SK-N-SH (cell line): ENCODE results near the gene PRXL2B. TPM values are rescaled to one million over a fixed set of nuclear protein-coding genes. Genes with fewer than 3 reads are reported as not detected.
A peak's percentile ranks its signal among the peaks of the same experiment; 100 is the strongest.

Experiments
- CTCF ChIA-PET: fragments of 300-600, 350-600 bp; formaldehyde crosslinking; extraction: SDS; loops from one replicate; lab custom pipeline; 2021; lab: Yijun Ruan, JAX
- POLR2A ChIA-PET: fragments of 350-600 bp; sonication (Branson Sonifier 250); formaldehyde crosslinking; extraction: SDS; loops from one replicate; lab custom pipeline; 2020; ENCODE audit warnings: antibody characterized with exemption, inconsistent platforms; lab: Yijun Ruan, JAX
- DNase-seq: peaks from one replicate; pipeline ENCODE4 v3.0.0; 2012
- H2AFZ ChIP-seq: fragments of 200-600 bp; sonication (generic); 2 replicates; pipeline ENCODE4 v1.8.1; 2016; ENCODE audit warnings: antibody characterized with exemption, mild to moderate bottlenecking, low read depth
- H3F3A ChIP-seq: fragments of 200-600 bp; sonication (generic); replicated peaks from 2 replicates; pipeline ENCODE3; 2016; ENCODE audit warnings: antibody characterized with exemption, mild to moderate bottlenecking; ENCODE audit not compliant: insufficient read depth
- H3K27ac ChIP-seq, 2 experiments: fragments of 200-500 bp in 1 of 2; fragments of 200-600 bp in 1 of 2; sonication (Bioruptor generic) in 1 of 2; sonication (generic), shearing (Covaris generic) in 1 of 2; 2 replicates each; pipeline versions ENCODE4 v1.5.1 to v1.6.1; 2014 to 2016; ENCODE audit warnings: low read depth in 2 of 2, inconsistent platforms in 1 of 2, low read length in 1 of 2, mild to moderate bottlenecking in 1 of 2, mixed read lengths in 1 of 2
- H3K27me3 ChIP-seq: fragments of 200-600 bp; sonication (generic), shearing (Covaris generic); 2 replicates; pipeline ENCODE4 v1.6.1; 2016; ENCODE audit warnings: mixed run types; ENCODE audit not compliant: insufficient read depth
- H3K36me3 ChIP-seq, 2 experiments: fragments of 200-500 bp in 1 of 2; fragments of 200-600 bp in 1 of 2; sonication (Bioruptor generic) in 1 of 2; sonication (generic) in 1 of 2; replicated peaks in 1 of 2; 2 replicates each; pipeline versions ENCODE3 to v1.5.1; 2014 to 2016; ENCODE audit warnings: low read length in 1 of 2, mild to moderate bottlenecking in 1 of 2; ENCODE audit not compliant: insufficient read depth in 2 of 2, control insufficient read depth in 1 of 2
- H3K4me1 ChIP-seq, 2 experiments: fragments of 200-500 bp in 1 of 2; fragments of 200-600 bp in 1 of 2; sonication (Bioruptor generic) in 1 of 2; sonication (generic), shearing (Covaris generic) in 1 of 2; 2 replicates each; pipeline versions ENCODE4 v1.5.1 to v1.6.1; 2014 to 2016; ENCODE audit warnings: low read depth in 1 of 2, low read length in 1 of 2, mixed run types in 1 of 2; ENCODE audit not compliant: insufficient read depth in 2 of 2, control insufficient read depth in 1 of 2
- H3K4me2 ChIP-seq: fragments of 200-600 bp; sonication (generic), shearing (Covaris generic); 2 replicates; pipeline ENCODE4 v1.6.1; 2017; ENCODE audit warnings: mixed run types
- H3K4me3 ChIP-seq, 2 experiments: fragments of 200-500 bp in 1 of 2; fragments of 200-600 bp in 1 of 2; sonication (Bioruptor generic) in 1 of 2; sonication (generic), shearing (Covaris generic) in 1 of 2; 2 replicates each; pipeline versions ENCODE4 v1.5.1 to v1.8.1; 2014 to 2016; ENCODE audit warnings: low read depth in 2 of 2, inconsistent platforms in 1 of 2, low read length in 1 of 2, mild to moderate bottlenecking in 1 of 2, mixed read lengths in 1 of 2, moderate library complexity in 1 of 2
- H3K79me2 ChIP-seq: fragments of 200-600 bp; sonication (generic); 2 replicates; pipeline ENCODE4 v1.8.1; 2017; ENCODE audit warnings: mild to moderate bottlenecking; ENCODE audit not compliant: insufficient read depth
- H3K9ac ChIP-seq: fragments of 200-600 bp; sonication (generic); 2 replicates; pipeline ENCODE4 v1.6.1; 2017; ENCODE audit warnings: mixed run types
- H3K9me2 ChIP-seq: fragments of 200-600 bp; sonication (generic); 2 replicates; pipeline ENCODE4 v1.6.1; 2017; ENCODE audit warnings: mixed run types
- H3K9me3 ChIP-seq: fragments of 200-600 bp; sonication (generic); 2 replicates; pipeline ENCODE4 v1.6.1; 2017; ENCODE audit warnings: mixed run types, mild to moderate bottlenecking, moderate library complexity
- H4K20me1 ChIP-seq: fragments of 200-600 bp; sonication (generic); 2 replicates; pipeline ENCODE4 v1.6.1; 2017; ENCODE audit warnings: mild to moderate bottlenecking, mixed run types; ENCODE audit not compliant: insufficient read depth
- EZH2phosphoT487 ChIP-seq: fragments of 200-600 bp; sonication (generic); IDR thresholded peaks from 2 replicates; pipeline ENCODE4 v1.6.1; 2017; ENCODE audit warnings: low read depth, mixed run types, mild to moderate bottlenecking, antibody characterized with exemption, moderate library complexity, borderline replicate concordance
- FOSL2 ChIP-seq: IDR thresholded peaks from 2 replicates; pipeline ENCODE4 v1.4.0; 2012; ENCODE audit warnings: low read depth, mild to moderate bottlenecking, moderate library complexity, borderline replicate concordance
- FOXJ3 ChIP-seq: sonication (generic); formaldehyde crosslinking; IDR thresholded peaks from 2 replicates; pipeline ENCODE4 v1.5.1; 2020; ENCODE audit warnings: mild to moderate bottlenecking, missing genetic modification reagents
- GABPA ChIP-seq: IDR thresholded peaks from 2 replicates; pipeline ENCODE4 v1.4.0; 2012; ENCODE audit warnings: low read depth, mild to moderate bottlenecking
- GATA2 ChIP-seq: sonication (generic); formaldehyde crosslinking; IDR thresholded peaks from 2 replicates; pipeline ENCODE4 v1.5.0; 2020; ENCODE audit warnings: mild to moderate bottlenecking, missing genetic modification reagents
- JUND ChIP-seq: IDR thresholded peaks from 2 replicates; pipeline ENCODE4 v1.4.0; 2012
- MEF2A ChIP-seq: IDR thresholded peaks from 2 replicates; pipeline ENCODE4 v1.4.0; 2012; ENCODE audit warnings: low read depth, borderline replicate concordance
- MXI1 ChIP-seq: IDR thresholded peaks from 2 replicates; pipeline ENCODE4 v1.6.1; 2012; ENCODE audit warnings: mild to moderate bottlenecking, low read depth, low read length, improper control_type of control experiment
- NRF1 ChIP-seq: IDR thresholded peaks from 2 replicates; pipeline ENCODE4 v1.6.1; 2012; ENCODE audit warnings: low read depth, mild to moderate bottlenecking, low read length
- POLR2AphosphoS5 ChIP-seq: IDR thresholded peaks from 2 replicates; pipeline ENCODE4 v1.6.1; 2012; ENCODE audit warnings: low read depth, low read length
- RCOR1 ChIP-seq: fragments of 150-350 bp; IDR thresholded peaks from 2 replicates; pipeline ENCODE4 v1.6.1; 2017; ENCODE audit warnings: antibody characterized with exemption, low read length
- RXRA ChIP-seq: IDR thresholded peaks from 2 replicates; pipeline ENCODE4 v1.4.0; 2012; ENCODE audit warnings: low read depth, mild to moderate bottlenecking, borderline replicate concordance
- SIN3A ChIP-seq: IDR thresholded peaks from 2 replicates; pipeline ENCODE4 v1.6.1; 2012; ENCODE audit warnings: low read depth, mild to moderate bottlenecking, low read length, moderate library complexity, borderline replicate concordance
- SMC3 ChIP-seq: IDR thresholded peaks from 2 replicates; pipeline ENCODE4 v1.6.1; 2012; ENCODE audit warnings: low read depth, low read length, improper control_type of control experiment
- TCF12 ChIP-seq: IDR thresholded peaks from 2 replicates; pipeline ENCODE4 v1.4.0; 2012
- WGBS: methylation state at CpG from one replicate; pipeline ENCODE4 v1.1.6; 2017; ENCODE audit warnings: low lambda C conversion rate; 5-methylcytosine and 5-hydroxymethylcytosine counted together
- polyA plus RNA-seq, 3 experiments: library from polyadenylated mRNA; depleted of rRNA; stranded (reverse); fragments of >200 nt; gene quantifications; 2 replicates each; pipeline ENCODE4 v1.2.3, GENCODE V29; 2012
- TF ChIP-seq, protein P1 (sequence below): IDR thresholded peaks from 2 replicates; pipeline ENCODE4; 2012
- TF ChIP-seq, protein P2 (sequence below): fragments of 150-350 bp; IDR thresholded peaks from 2 replicates; pipeline ENCODE4 v1.6.1; 2017; ENCODE audit warnings: antibody characterized with exemption, low read length, low read depth, borderline replicate concordance
- TF ChIP-seq, protein P3 (sequence below): fragments of 150-350 bp; IDR thresholded peaks from 2 replicates; pipeline ENCODE4 v1.6.1; 2016; ENCODE audit warnings: mild to moderate bottlenecking, low read depth, low read length
- TF ChIP-seq, protein P4 (sequence below): fragments of 200-600 bp; sonication (generic); IDR thresholded peaks from 2 replicates; pipeline ENCODE4 v1.6.1; 2017; ENCODE audit warnings: antibody characterized with exemption, mild to moderate bottlenecking, moderate library complexity

The PRXL2B gene
- polyA plus RNA-seq, 1 of the 3 experiments (the other 2 are of a cell fraction): 33.7 TPM

DNA sequence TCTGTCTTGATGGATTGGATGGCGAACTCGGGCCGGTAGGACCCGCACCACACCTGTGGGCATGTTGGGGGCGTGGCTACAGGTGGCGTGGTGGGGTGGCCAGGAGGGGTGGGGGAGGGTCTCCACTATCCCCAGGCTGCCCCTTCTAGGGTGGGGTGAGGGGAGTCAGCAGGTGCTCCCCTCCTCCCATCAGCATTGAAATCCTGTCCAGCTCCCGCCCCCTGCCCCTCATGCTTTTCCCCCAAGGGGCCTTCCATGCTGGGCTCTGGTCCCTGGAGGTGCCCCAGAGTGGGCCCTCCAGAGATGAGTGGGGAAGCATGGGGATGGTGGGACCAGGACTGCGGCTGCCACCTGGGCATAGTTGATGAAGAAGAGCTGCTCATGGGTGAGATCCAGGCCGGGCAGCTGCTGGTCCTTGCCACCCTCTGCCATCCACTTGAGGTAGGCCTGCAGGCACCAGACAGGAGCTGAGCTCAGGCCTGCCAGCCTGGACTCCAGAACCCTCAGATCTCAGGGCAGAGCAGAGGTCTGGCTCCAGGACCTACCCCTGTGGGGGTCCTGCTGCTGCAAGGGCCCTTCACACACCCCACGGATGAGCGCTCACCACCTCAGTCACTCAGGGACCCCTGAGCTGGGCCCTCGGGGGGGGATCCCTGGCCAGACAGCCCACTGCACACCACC is 5.1 kb downstream of the PRXL2B start:
- DNase-seq: peak; percentile 31
- TF ChIP-seq RCOR1: no peak
- H3K27me3 ChIP-seq: no peaks in the 10 kb centered on the region
- CTCF ChIA-PET: no interaction called here
- no peaks in the 10 kb centered on the region for H3K9me3 ChIP-seq
- H4K20me1 ChIP-seq: no peaks in the 10 kb centered on the region
- no peaks in the 10 kb centered on the region for H3F3A ChIP-seq
- no peaks in the 10 kb centered on the region; the same call in 1 of the 2 replicates for H3K79me2 ChIP-seq
- H2AFZ ChIP-seq: no peak overlapping the region
- H3K4me2 ChIP-seq: no peak overlapping the region
- POLR2A ChIA-PET: no interaction called here
- H3K4me1 ChIP-seq: peaks cover 0 to 23% of the 10 kb centered on the region in 2 experiments; a peak in 2 of 4 replicates
- WGBS: 40% methylated on average over 1 of the region's 12 CpGs
- no peak overlapping the region for H3K4me3 ChIP-seq
- no peak overlapping the region for H3K9ac ChIP-seq
- peaks cover 0 to 5% of the 10 kb centered on the region in 2 experiments for H3K36me3 ChIP-seq
- H3K9me2 ChIP-seq: no peaks in the 10 kb centered on the region
- no peak overlapping the region for H3K27ac ChIP-seq

DNA sequence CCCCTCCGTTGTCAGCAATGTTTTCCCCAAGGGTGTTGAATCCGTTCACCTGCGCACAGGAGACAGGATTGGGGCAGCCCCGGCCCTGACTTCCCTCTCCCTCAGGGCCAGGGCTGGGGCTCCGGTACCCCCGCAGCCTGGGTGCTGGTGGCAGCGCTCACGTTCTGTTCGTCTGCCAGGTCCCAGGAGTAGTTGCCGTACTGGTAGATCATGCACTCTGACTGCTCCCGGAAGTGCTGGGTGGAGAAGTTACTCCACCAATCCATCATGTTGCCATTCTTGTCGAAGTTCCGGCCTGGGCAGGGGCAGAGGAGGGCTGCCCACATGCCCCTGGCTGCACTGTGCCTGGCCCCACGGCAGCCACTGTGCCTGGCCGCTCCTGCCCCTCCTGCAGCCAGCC is 6.1 kb downstream of the PRXL2B start:
- ChIA-PET POLR2A (no interaction called here), CTCF (no interaction called here)
- TF ChIP-seq MXI1 (no peak), EZH2phosphoT487 (no peak), SMC3 (no peak), FOXJ3 (CRISPR knock-in tag) (no peak), MEF2A (no peak), RXRA (no peak), GABPA (no peak), FOSL2 (no peak), JUND (no peak), SIN3A (no peak), GATA2 (no peak), POLR2AphosphoS5 (no peak), NRF1 (no peak), RCOR1 (no peak), TCF12 (no peak)
- TF ChIP-seq, protein P1, sequence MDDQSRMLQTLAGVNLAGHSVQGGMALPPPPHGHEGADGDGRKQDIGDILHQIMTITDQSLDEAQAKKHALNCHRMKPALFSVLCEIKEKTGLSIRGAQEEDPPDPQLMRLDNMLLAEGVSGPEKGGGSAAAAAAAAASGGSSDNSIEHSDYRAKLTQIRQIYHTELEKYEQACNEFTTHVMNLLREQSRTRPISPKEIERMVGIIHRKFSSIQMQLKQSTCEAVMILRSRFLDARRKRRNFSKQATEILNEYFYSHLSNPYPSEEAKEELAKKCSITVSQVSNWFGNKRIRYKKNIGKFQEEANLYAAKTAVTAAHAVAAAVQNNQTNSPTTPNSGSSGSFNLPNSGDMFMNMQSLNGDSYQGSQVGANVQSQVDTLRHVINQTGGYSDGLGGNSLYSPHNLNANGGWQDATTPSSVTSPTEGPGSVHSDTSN: no peak
- TF ChIP-seq, protein P2, sequence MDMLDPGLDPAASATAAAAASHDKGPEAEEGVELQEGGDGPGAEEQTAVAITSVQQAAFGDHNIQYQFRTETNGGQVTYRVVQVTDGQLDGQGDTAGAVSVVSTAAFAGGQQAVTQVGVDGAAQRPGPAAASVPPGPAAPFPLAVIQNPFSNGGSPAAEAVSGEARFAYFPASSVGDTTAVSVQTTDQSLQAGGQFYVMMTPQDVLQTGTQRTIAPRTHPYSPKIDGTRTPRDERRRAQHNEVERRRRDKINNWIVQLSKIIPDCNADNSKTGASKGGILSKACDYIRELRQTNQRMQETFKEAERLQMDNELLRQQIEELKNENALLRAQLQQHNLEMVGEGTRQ: no peak
- TF ChIP-seq, protein P3, sequence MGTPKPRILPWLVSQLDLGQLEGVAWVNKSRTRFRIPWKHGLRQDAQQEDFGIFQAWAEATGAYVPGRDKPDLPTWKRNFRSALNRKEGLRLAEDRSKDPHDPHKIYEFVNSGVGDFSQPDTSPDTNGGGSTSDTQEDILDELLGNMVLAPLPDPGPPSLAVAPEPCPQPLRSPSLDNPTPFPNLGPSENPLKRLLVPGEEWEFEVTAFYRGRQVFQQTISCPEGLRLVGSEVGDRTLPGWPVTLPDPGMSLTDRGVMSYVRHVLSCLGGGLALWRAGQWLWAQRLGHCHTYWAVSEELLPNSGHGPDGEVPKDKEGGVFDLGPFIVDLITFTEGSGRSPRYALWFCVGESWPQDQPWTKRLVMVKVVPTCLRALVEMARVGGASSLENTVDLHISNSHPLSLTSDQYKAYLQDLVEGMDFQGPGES: no peak
- TF ChIP-seq, protein P4, sequence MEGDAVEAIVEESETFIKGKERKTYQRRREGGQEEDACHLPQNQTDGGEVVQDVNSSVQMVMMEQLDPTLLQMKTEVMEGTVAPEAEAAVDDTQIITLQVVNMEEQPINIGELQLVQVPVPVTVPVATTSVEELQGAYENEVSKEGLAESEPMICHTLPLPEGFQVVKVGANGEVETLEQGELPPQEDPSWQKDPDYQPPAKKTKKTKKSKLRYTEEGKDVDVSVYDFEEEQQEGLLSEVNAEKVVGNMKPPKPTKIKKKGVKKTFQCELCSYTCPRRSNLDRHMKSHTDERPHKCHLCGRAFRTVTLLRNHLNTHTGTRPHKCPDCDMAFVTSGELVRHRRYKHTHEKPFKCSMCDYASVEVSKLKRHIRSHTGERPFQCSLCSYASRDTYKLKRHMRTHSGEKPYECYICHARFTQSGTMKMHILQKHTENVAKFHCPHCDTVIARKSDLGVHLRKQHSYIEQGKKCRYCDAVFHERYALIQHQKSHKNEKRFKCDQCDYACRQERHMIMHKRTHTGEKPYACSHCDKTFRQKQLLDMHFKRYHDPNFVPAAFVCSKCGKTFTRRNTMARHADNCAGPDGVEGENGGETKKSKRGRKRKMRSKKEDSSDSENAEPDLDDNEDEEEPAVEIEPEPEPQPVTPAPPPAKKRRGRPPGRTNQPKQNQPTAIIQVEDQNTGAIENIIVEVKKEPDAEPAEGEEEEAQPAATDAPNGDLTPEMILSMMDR: no peak
- Histone ChIP-seq H3K4me1 (peaks cover 0 to 19% of the 10 kb centered on the region in 2 experiments; a peak in 2 of 4 replicates), H3K9ac (no peak overlapping the region), H4K20me1 (no peaks in the 10 kb centered on the region), H3K4me2 (no peak overlapping the region), H3F3A (no peaks in the 10 kb centered on the region), H2AFZ (no peak overlapping the region), H3K4me3 (no peak overlapping the region), H3K36me3 (peaks cover 0 to 5% of the 10 kb centered on the region in 2 experiments), H3K79me2 (no peaks in the 10 kb centered on the region), H3K9me2 (no peaks in the 10 kb centered on the region), H3K9me3 (no peaks in the 10 kb centered on the region), H3K27me3 (no peaks in the 10 kb centered on the region), H3K27ac (no peak overlapping the region)
- WGBS: 79% methylated on average over 5 of the region's 15 CpGs
- DNase-seq: peak; percentile 21
